Measurements from ENCODE around the gene CDS1.
A peak's percentile ranks its signal among the peaks of the same experiment; 100 is the strongest.
"Not testable (repeated sequence)": the region's sequence is repeated elsewhere in the genome, so short reads cannot be mapped to it uniquely, and the experiment has no call there.

The CDS1 gene

GRCh38 chr4:84582988-84583875 lies at the start of gene CDS1:
Gene CDS1 (plus strand): TSS chr4:84583127. CDS start chr4:84583402, 275 bp downstream.
- DNase-seq, result no peak

DNA sequence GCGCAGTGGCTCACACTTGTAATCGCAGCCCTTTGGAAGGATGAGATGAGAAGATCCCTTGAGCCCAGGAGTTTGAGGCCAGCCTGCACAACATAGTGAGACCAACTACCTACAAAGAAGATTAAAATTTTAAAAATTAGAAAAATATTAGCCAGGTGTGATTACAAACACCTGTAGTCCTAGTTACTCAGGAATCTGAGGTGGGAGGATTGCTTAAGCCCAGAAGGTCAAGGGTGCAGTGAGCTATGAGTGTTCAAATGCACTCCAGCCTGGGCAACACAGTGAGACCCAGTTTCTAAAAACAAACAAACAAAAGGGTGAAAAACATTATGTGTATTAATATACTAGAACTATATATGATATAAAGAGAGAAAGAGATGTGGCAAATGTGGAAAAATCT lies 47.0 kb upstream of the CDS1 start:
- no peak for DNase-seq

DNA sequence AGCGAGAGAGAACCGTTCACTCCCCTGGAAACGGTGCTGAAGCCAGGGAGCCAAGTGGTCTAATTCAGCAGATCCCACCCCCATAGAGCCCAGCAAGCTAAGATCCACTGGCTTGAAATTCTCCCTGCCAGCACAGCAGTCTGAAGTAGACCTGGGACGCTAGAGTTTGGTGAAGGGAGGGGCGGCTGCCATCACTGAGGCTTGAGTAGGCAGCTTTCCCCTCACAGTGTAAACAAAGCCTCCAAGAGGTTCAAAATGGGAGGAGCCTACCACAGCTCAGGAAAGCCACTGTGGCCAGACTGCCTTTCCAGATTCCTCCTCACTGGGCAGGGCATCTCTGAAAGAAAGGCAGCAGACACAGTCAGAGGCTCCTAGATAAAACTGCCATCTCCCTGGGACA lies 37.8 kb upstream of the CDS1 start:
- no peak for DNase-seq

GRCh38 chr4:84547211-84547610 lies 35.7 kb upstream of the CDS1 start:
- no peak for DNase-seq

DNA sequence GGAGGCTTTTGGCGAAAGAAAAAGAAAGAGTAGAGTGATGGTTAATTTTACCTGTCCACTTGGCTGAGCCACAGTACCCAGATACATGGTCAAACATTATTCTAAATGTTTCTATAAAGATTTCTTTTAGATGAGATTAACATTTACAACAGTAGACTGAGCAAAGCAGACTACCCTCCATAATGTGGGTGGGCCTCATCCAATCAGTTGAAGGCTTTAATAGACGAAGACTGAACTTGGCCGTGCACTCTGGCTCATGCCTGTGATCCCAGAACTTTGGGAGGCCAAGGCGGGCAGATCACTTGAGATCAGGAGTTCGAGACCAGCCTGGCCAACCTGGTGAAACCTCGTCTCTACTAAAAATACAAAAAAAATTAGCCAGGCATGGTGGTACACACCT lies 33.7 kb upstream of the CDS1 start:
- not testable (repeated sequence) for DNase-seq

- DNase-seq, result no peak
Observed at GRCh38 chr4:84562156-84562555, 20.8 kb upstream of the CDS1 start.

GRCh38 chr4:84563002-84563401 lies 19.9 kb upstream of the CDS1 start:
- no peak for DNase-seq

DNA sequence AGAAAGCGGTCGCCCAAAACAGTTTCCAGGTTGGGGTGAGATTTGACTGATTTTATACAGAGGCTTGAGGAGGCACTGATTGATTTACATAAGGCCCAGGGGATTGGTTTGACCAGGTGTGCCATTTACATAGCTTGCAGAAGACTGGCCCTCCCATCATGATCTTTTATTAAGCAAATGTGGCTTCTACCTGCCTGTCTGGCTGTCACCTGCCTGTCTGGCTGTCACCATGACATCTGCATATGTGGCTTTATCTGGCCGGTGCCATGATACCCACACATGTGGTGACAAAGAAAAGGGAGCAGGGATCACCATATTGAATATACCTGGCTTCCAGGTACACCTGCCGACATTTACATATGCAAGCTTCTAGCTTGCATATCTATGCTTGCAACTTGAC lies 17.0 kb upstream of the CDS1 start:
- DNase-seq, result no peak

DNA sequence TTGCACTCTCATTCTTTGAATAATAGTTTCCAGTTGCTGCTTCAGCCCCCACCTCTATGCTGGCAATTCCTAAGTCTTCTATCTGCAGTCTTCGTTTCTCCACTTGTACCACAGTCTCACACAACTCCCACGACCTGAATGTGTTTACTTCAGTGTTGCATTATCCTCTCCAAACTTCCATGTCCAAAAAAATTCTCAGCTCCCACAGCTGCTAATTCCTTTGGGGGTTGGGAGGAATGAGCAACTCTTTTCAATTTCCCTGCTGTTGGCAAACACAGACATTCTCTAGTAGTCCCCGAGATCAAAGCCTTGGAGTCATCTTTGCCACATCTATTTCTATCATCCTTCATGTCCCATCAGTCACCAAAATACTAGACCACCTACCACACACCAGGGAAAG lies 14.4 kb upstream of the CDS1 start:
- DNase-seq, result no peak

- DNase-seq, result no peak
Observed at GRCh38 chr4:84569009-84569408, 13.9 kb upstream of the CDS1 start.

- DNase-seq, result no peak
Observed at GRCh38 chr4:84573385-84574068, 9.4 kb upstream of the CDS1 start.

- no peak for DNase-seq
Observed at GRCh38 chr4:84574069-84574720, 8.7 kb upstream of the CDS1 start.

- peak; percentile 25 for DNase-seq
Observed at GRCh38 chr4:84578540-84579402, 4.2 kb upstream of the CDS1 start.

DNA sequence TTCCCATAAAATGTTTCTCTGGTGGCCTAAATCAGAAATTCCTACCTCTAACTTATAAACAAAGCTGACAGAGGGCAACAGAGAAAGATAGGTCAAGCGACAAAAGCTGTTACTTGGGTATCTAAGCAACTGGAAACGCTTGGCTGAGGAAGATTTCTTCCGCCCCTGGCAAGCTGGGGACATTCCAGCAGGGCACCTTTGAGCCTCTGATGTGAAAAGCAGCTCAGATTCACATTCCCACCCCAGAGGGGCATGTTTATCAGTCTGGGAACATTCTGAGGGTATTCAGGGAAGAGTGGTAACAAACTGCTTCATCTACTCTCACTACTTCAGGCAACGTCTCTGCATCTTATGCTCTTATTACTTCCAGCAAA lies 3.5 kb upstream of the CDS1 start:
- no peak for DNase-seq

GRCh38 chr4:84582302-84582987 lies 482 bp upstream of the CDS1 start:
- DNase-seq, result peak; percentile 96

DNA sequence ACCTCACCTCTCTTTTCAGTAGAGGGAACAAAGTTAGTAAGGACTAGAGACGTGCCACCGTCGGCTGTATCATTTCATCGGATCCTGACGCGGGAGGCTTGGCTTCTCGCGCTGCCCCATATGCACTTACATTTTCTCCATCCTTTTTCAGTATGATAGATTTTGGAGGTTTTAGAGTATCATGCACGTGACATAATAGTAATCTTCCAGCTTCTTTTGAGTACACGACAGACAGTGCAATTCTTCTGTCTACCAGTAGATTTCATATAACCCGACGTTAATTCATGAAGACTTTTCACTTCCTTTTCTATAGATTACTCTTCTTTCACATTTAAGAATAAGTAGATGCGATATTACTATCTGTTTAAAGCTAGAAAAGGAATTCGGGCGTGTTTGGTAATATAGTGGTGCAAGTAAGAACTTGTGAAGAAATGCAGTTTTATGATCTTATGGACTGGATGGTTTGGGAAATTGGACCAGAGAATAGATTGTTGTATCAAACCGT lies 1.0 kb downstream of the CDS1 start:
- DNase-seq, result no peak

GRCh38 chr4:84585251-84585650 lies 2.3 kb downstream of the CDS1 start:
- DNase-seq, result no peak

DNA sequence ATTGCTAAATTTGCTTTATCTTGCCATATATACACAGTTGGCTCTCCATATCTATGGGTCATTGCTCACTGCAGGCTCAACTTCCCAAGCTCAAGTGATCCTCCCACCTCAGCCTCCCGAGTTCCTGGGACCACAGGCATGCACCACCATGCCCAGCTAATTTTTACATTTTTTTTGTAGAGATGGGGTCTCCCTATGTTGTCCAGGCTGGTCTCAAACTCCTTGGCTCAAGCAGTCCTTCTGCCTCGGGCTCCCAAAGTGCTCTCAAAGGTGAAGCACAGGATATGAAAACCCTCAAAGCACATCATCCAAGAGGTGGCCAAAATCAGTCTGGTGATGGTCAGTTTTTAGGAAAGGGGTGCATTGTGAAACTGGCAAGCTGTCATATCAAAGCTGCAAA lies 11.8 kb downstream of the CDS1 start:
- DNase-seq, result no peak

DNA sequence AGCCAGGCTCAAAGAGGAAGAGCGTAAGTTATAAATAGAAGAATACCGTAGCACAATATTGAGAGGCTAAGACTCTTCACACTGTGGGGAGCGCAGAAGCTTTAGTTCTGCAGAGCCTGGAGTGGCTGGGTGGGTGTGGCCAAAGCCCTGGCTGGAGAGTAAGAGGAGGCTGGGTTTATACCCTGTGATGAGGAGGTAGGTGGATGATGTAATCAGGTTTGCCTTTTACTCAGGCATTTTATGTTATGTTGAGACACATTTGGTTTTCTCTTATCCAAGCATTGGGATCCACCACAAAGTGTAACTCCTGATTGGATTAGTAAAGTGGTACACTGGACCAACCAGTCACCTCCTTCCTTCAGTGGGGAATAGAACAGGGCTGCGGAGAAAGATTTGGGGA lies 13.9 kb downstream of the CDS1 start:
- no peak for DNase-seq

DNA sequence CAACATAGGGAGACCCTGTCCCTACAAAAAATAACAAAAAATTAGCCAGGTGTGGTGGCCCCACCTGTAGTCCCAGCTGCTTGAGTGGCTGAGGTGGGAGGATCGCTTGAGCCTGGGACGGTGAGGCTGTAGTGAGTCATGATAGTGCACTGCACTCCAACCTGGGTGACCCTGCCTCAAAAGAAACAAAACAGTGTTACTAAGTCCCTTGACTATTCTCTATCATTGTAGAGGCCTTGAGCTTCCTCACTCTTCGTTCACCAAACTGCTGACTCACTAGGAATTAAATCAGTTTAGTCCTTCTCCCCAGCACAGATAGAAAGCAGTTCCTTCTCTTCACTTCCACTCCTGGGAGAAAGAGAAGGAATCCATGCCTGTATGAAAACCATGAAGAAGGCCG lies 14.5 kb downstream of the CDS1 start:
- DNase-seq, result no peak

DNA sequence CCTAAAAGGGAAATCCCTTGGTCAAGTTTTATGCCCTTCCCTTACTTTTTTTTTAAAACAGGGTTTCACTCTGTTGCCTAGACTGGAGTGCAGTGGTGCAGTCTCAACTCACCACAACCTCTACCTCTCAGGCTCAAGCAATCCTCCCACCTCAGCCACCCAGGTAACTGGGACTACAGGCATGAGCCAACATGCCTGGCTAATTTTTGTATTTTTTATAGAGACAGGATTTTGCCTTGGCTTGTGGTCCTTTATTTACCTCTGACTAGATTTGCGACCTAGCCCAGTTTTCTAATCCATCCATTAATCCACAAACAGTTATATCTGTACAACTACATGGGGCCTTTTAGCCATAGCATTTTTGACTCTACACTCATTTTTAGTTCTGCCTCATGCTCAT lies 23.7 kb downstream of the CDS1 start:
- DNase-seq, result no peak

DNA sequence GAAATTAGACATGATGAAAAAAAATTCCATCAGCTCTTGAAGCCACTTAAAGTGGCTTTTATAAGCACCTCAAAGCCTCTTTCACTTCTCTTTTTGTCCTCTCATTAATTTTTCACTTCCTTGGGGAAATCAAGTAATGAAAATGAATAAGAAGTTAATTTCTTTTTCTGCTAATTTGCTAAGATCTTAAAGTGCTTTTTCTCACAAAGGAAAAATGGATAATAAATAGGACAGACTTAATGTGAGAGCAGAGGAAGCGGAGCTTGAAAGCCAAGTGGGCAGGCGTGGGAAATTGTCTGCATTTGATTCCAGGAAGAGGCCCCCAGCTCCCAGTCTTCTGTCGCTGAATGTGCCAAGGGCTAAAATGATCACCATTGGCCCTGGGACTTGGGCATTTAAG lies 28.6 kb downstream of the CDS1 start:
- DNase-seq, result no peak

All from CD4-positive, alpha-beta T cell treated with Interleukin-17A for 4 hours (primary cell).